Stomach (tissue), 9 donors: ENCODE measurements around the gene CD247. TPM values are rescaled to one million over a fixed set of nuclear protein-coding genes. Genes with fewer than 3 reads are reported as not detected.

ENCODE experiments used
- DNase-seq, 2 donors: peaks; one replicate each; pipeline versions ENCODE4 v3.0.0 to v3.0.0-alpha.2; 2013 to 2019
- H3K27ac ChIP-seq, 5 donors: fragments of 200-600 bp in 4 of 5; sonication (generic) in 4 of 5; one replicate each; pipeline ENCODE4 v1.5.1; 2013 to 2019; ENCODE audit warnings: mild to moderate bottlenecking in 1 of 5, moderate library complexity in 1 of 5
- H3K27me3 ChIP-seq, 3 donors: fragments of 200-600 bp; sonication (generic); one replicate each; pipeline ENCODE4 v1.5.1; 2017 to 2019; ENCODE audit warnings: mixed run types in 1 of 3
- H3K36me3 ChIP-seq, 4 donors: fragments of 200-600 bp; sonication (generic); 1 replicate in 3 of 4; 2 replicates in 1 of 4; pipeline ENCODE4 v1.5.1; 2016 to 2019
- H3K4me1 ChIP-seq, 4 donors: fragments of 200-600 bp; sonication (generic); one replicate each; pipeline ENCODE4 v1.5.1; 2016 to 2019
- H3K4me3 ChIP-seq, 4 donors: fragments of 200-600 bp; sonication (generic) in 3 of 4; one replicate each; pipeline ENCODE4 v1.5.1; 2016 to 2019; ENCODE audit warnings: mild to moderate bottlenecking in 1 of 4
- H3K9me3 ChIP-seq, 4 donors: fragments of 200-600 bp; sonication (generic); one replicate each; pipeline ENCODE4 v1.5.1; 2016 to 2019
- CTCF ChIP-seq, 7 experiments: fragments of 450-650 bp in 4 of 7; fragments of 200-600 bp in 3 of 7; sonication (generic) in 3 of 7; IDR thresholded peaks; one replicate each; pipeline ENCODE4 v1.5.1; 2016 to 2019; ENCODE audit warnings: antibody characterized with exemption in 7 of 7, control low read depth in 2 of 7, mild to moderate bottlenecking in 1 of 7
- EP300 ChIP-seq: sonication (generic); formaldehyde crosslinking; IDR thresholded peaks from one replicate; pipeline ENCODE4 v1.6.1; 2017; ENCODE audit warnings: antibody characterized with exemption
- POLR2A ChIP-seq, 4 donors: fragments of 450-650 bp; IDR thresholded peaks; one replicate each; pipeline ENCODE4 v1.6.1; 2016; ENCODE audit warnings: antibody characterized with exemption in 4 of 4, control low read depth in 2 of 4, mild to moderate bottlenecking in 1 of 4, moderate library complexity in 1 of 4
- POLR2AphosphoS5 ChIP-seq, 3 donors: sonication (generic); formaldehyde crosslinking; IDR thresholded peaks; one replicate each; pipeline ENCODE4 v1.6.1; 2016; ENCODE audit warnings: antibody characterized with exemption in 3 of 3
- WGBS, 5 donors: extraction: QIAGEN DNeasy Blood & Tissue Kit in 3 of 5; methylation state at CpG; one replicate each; pipeline versions ENCODE4 v1.1.5 to v1.1.7; 2013 to 2018; 5-methylcytosine and 5-hydroxymethylcytosine counted together
- intact Hi-C: fragments of 100-400 bp; cut with DNase I; formaldehyde crosslinking; loops from one replicate; pipeline ENCODE4 v1.15.1; 2023; ENCODE audit warnings: low total_unique reads
- polyA plus RNA-seq, 3 donors: library from polyadenylated mRNA; stranded (reverse); fragments of 200-250 nt; gene quantifications; one replicate each; pipeline ENCODE4 v1.2.3, GENCODE V29; 2013
- total RNA-seq, 5 donors: library from RNA; depleted of rRNA; stranded (reverse); fragments of >200 nt; gene quantifications; one replicate each; pipeline versions ENCODE4 v1.1.0 to v1.2.3, GENCODE V29; 2014 to 2016
- donor health status: healthy with polysubstance abuse.
- donor health status: Bipolar disorder and iron deficiency.
- donor health status: healthy.

CD247 gene
- total and polyA plus RNA-seq, 8 donors: 0.68 to 6.7 (median 3.1) TPM; not detected in 3

GRCh38 chr1:167392200-167392696 is 126.1 kb downstream of the CD247 start:
- TF ChIP-seq EP300 (no peak), POLR2A (IDR thresholded peaks at IDR 0.05) (no peak), CTCF (IDR thresholded peaks at IDR 0.05) (no peak), POLR2AphosphoS5 (IDR thresholded peaks at IDR 0.05) (no peak)
- H3K27ac ChIP-seq: no peak overlapping the region
- H3K27me3 ChIP-seq: no peaks in the 10 kb centered on the region
- H3K36me3 ChIP-seq: peaks cover 5 to 50% (median 41%) of the 10 kb centered on the region in 4 donors
- H3K9me3 ChIP-seq: no peaks in the 10 kb centered on the region
- no peaks in the 10 kb centered on the region for H3K4me1 ChIP-seq
- WGBS, 5 donors: 93 to 99% (median 96%) methylated on average over 7 of the region's 7 CpGs
- H3K4me3 ChIP-seq: no peak overlapping the region
- DNase-seq: no peak
- intact Hi-C loops: no loop called here

- peaks cover 5 to 56% (median 50%) of the 10 kb centered on the region in 4 donors for H3K36me3 ChIP-seq
- no peak for TF ChIP-seq POLR2A (IDR thresholded peaks at IDR 0.05)
- TF ChIP-seq POLR2AphosphoS5 (IDR thresholded peaks at IDR 0.05): no peak
- intact Hi-C loops: no loop called here
- no peak overlapping the region for H3K4me3 ChIP-seq
- DNase-seq: no peak
- 95 to 100% (median 97%) methylated on average over 1 of the region's 1 CpG for WGBS, 5 donors
- H3K4me1 ChIP-seq: no peaks in the 10 kb centered on the region
- H3K27ac ChIP-seq: no peak overlapping the region
- no peaks in the 10 kb centered on the region for H3K27me3 ChIP-seq
- H3K9me3 ChIP-seq: no peaks in the 10 kb centered on the region
Measured at GRCh38 chr1:167388976-167389375, 129.4 kb downstream of the CD247 start.

- Histone ChIP-seq H3K9me3 (no peaks in the 10 kb centered on the region), H3K27ac (no peak overlapping the region), H3K4me3 (no peak overlapping the region), H3K4me1 (no peaks in the 10 kb centered on the region), H3K27me3 (no peaks in the 10 kb centered on the region), H3K36me3 (peaks cover 5 to 63% (median 53%) of the 10 kb centered on the region in 4 donors)
- 91 to 98% (median 92%) methylated on average over 7 of the region's 7 CpGs for WGBS, 5 donors
- DNase-seq: no peak
- intact Hi-C loops: no loop called here
- TF ChIP-seq CTCF (IDR thresholded peaks at IDR 0.05): no peak
- TF ChIP-seq POLR2AphosphoS5 (IDR thresholded peaks at IDR 0.05): no peak
- TF ChIP-seq POLR2A (IDR thresholded peaks at IDR 0.05): no peak
- no peak for TF ChIP-seq EP300
Measured at GRCh38 chr1:167387251-167387910, 130.9 kb downstream of the CD247 start.

Other genes with a start within 250 kb of the CD247 start
- 100 to 1,000 TPM in 2 of 5 donors, 10 to 100 TPM in 3; 74.9 to 120 (median 87.7) TPM for gene CREG1, start 35.2 kb upstream of the CD247 start, total RNA-seq
- gene CREG1, start 35.2 kb upstream of the CD247 start, polyA plus RNA-seq: 10 to 100 TPM; 44.6 to 70.3 (median 65.9) TPM
- gene RCSD1, start 111.7 kb upstream of the CD247 start, total RNA-seq: 10 to 100 TPM in 4 of 5 donors, 1 to 10 TPM in 1; 8.2 to 29.0 (median 16.2) TPM
- 10 to 100 TPM in 2 of 3 donors, 1 to 10 TPM in 1; 6.0 to 43.7 (median 23.2) TPM for gene RCSD1, start 111.7 kb upstream of the CD247 start, polyA plus RNA-seq
- 100 to 1,000 TPM in 1 of 5 donors, 10 to 100 TPM in 4; 29.9 to 115 (median 51.9) TPM for gene MPZL1, start 203.5 kb upstream of the CD247 start, total RNA-seq
- 10 to 100 TPM in 2 of 3 donors, 1 to 10 TPM in 1; 7.2 to 25.0 (median 15.7) TPM for gene MPZL1, start 203.5 kb upstream of the CD247 start, polyA plus RNA-seq